ENCODE measurements around the gene SGMS1. TPM values are rescaled to one million over a fixed set of nuclear protein-coding genes. Genes with fewer than 3 reads are reported as not detected.

Gene SGMS1
- total RNA-seq, 4 donors from 2014 or later = 64.3 to 132 (median 87.0) TPM

DNA sequence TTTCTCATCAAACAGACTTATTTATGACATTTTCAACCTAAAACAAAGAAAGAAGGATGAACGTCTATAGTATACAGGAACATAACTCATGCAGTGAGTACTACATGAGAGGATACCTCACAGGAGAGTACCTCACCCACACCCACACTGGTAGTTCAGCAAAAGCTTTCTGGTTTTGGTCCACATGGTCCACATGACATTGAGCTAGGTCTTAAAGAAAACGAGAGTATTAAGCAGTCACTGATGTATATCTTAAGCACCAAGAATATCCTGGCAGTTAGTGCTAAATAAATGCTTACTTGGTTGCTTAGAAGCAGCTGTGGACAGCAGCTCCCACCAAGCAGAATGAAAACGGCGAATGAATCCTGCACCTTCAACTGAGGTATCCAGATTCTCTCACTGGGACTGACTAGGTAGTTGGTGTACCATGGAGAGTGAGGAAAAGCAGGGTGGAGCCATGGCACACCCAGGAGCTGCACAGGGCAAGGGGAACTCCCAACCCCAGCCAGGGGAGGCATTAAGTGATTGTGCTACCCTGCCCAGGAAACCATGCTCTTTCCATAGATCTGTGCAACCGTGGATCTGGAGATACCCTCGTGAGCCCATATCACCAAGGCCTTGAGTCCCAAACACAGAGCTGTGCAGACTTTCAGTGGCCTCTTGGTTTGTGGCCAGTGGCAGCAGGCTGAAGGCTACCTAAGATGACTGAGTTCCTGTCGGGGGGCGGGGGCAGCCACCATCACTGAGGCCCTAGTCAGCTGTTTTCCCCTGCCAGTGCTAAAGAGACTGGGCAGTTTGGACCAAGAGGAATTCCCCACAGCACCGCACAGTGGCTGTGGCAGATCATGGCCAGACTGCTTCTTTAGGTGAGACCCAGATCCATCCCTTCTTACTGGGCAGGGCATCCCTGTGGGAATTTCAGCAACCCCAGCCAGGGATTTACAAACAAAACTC is 143.4 kb downstream of the SGMS1 start:
- TF ChIP-seq, protein P1, sequence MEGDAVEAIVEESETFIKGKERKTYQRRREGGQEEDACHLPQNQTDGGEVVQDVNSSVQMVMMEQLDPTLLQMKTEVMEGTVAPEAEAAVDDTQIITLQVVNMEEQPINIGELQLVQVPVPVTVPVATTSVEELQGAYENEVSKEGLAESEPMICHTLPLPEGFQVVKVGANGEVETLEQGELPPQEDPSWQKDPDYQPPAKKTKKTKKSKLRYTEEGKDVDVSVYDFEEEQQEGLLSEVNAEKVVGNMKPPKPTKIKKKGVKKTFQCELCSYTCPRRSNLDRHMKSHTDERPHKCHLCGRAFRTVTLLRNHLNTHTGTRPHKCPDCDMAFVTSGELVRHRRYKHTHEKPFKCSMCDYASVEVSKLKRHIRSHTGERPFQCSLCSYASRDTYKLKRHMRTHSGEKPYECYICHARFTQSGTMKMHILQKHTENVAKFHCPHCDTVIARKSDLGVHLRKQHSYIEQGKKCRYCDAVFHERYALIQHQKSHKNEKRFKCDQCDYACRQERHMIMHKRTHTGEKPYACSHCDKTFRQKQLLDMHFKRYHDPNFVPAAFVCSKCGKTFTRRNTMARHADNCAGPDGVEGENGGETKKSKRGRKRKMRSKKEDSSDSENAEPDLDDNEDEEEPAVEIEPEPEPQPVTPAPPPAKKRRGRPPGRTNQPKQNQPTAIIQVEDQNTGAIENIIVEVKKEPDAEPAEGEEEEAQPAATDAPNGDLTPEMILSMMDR (IDR thresholded peaks at IDR 0.05) = no peak
- no peak for TF ChIP-seq EP300 (IDR thresholded peaks at IDR 0.05)
- Histone ChIP-seq H3K36me3 (no peaks in the 10 kb centered on the region), H3K27me3 (no peaks in the 10 kb centered on the region), H3K4me3 (no peak overlapping the region), H3K27ac (replicated peaks in 1 of 4) (no peak overlapping the region), H3K4me1 (no peaks in the 10 kb centered on the region), H3K9me3 (peaks cover 0 to 17% (median 6%) of the 10 kb centered on the region in 4 donors)
- WGBS = 78% methylated on average over 7 of the region's 9 CpGs
- DNase-seq (ENCODE audit: extremely low spot score) = no peak
- intact Hi-C loops (cut with DNase I) = no loop called here

DNA sequence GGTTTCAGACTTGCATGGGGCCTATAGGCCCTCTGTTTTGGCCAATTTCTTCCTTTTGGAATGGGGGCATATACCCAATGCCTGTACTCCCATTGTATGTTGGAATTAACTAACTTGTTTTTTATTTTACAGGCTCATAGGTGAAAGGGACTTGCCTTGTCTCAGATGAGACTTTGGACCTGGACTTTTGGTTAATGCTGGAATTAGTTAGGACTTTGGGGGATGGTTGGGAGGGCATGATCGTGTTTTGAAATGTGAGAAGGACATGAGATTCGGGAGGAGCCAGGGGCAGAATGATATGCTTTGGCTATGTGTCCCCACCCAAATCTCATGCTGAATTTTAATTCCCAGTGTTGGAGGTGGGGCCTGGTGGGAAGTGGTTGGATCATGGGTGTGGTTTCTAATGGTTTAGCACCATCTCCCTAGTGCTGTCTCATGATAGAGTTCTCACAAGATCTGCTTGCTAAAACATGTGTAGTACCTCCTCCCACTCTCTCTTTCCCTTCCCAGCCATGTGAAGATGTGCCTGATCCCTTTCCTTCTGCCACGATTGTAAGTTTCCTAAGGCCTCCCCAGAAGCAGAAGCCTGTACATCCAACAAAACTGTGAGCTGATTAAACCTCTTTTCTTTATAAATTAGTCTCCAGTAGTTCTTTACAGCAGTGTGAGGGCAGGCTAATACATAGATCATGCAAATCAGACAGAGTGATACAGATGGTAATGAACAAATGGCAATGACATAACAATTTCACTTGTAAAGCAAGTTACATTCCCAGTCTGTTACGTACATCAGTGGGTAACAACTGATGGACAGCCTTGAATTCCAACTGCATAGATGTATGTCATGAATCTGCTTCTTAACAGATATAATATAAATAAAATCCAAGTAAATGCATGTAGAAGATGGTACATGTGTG is 146.2 kb downstream of the SGMS1 start:
- intact Hi-C loops (cut with DNase I) = no loop called here
- no peak overlapping the region for H3K4me3 ChIP-seq
- WGBS = 95% methylated on average over 4 of the region's 4 CpGs
- no peak overlapping the region for H3K27ac ChIP-seq (replicated peaks in 1 of 4)
- no peaks in the 10 kb centered on the region for H3K9me3 ChIP-seq
- H3K4me1 ChIP-seq = peaks cover 0 to 8% (median 5%) of the 10 kb centered on the region in 4 donors
- no peak for DNase-seq (ENCODE audit: extremely low spot score)
- no peaks in the 10 kb centered on the region for H3K27me3 ChIP-seq
- TF ChIP-seq POLR2AphosphoS5 (IDR thresholded peaks at IDR 0.05) (no peak), EP300 (IDR thresholded peaks at IDR 0.05) (no peak), POLR2A (IDR thresholded peaks at IDR 0.05; ENCODE audit: low read depth) (no peak)
- TF ChIP-seq, protein P1 (IDR thresholded peaks at IDR 0.05) = no peak
- H3K36me3 ChIP-seq = no peaks in the 10 kb centered on the region

DNA sequence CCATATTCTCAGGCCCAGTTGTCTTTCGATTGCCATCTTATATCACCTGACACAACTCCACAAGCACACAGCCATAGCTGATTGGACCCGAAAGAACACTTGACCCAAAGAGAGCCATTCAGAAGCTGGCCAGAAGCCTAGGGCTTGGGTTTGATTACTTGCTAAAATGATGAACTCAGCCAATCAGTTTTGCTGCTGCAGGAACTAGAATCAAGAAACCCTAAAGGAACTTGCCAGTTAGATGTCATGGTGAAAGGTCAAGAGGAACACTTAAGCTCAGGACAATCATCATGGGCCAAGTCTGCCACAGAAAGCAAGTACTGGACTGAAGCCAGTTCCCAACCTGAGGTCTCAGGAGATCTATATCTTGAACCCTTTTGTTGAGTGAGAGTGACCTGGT is 150.0 kb downstream of the SGMS1 start:
- intact Hi-C loops (cut with DNase I) = no loop called here
- Histone ChIP-seq H3K27ac (replicated peaks in 1 of 4) (no peak overlapping the region), H3K4me3 (no peak overlapping the region), H3K27me3 (no peaks in the 10 kb centered on the region), H3K4me1 (peaks cover 20 to 30% (median 28%) of the 10 kb centered on the region in 4 donors), H3K9me3 (no peaks in the 10 kb centered on the region), H3K36me3 (no peaks in the 10 kb centered on the region)
- TF ChIP-seq POLR2A (IDR thresholded peaks at IDR 0.05; ENCODE audit: low read depth) (no peak), POLR2AphosphoS5 (IDR thresholded peaks at IDR 0.05) (no peak), EP300 (IDR thresholded peaks at IDR 0.05) (no peak)
- TF ChIP-seq, protein P1 (IDR thresholded peaks at IDR 0.05) = no peak
- DNase-seq (ENCODE audit: extremely low spot score) = no peak
- 100% methylated on average over 2 of the region's 2 CpGs for WGBS

DNA sequence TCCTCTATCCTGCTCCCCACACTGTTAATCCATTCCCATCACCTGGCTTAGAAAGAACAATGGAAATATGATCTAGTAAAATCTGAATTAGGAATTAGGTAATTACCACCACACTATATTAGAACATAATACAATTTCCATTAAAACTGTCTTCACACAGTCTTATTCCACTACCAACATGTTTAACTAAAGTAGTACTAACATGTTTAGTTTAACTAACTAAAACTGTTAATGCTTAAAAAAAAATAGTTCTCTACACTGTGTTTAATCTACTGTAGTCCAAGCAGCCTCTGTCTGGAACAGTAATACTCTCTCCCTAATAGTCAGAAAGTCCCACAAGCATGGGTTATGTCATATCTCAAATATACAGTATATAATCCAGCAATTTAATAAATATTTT is 150.8 kb downstream of the SGMS1 start:
- Histone ChIP-seq H3K9me3 (no peaks in the 10 kb centered on the region), H3K4me1 (peaks cover 21 to 33% (median 28%) of the 10 kb centered on the region in 4 donors), H3K27me3 (no peaks in the 10 kb centered on the region), H3K27ac (replicated peaks in 1 of 4) (no peak overlapping the region), H3K36me3 (no peaks in the 10 kb centered on the region), H3K4me3 (no peak overlapping the region)
- DNase-seq (ENCODE audit: extremely low spot score) = no peak
- TF ChIP-seq POLR2AphosphoS5 (IDR thresholded peaks at IDR 0.05) = no peak
- no peak for TF ChIP-seq POLR2A (IDR thresholded peaks at IDR 0.05; ENCODE audit: low read depth)
- TF ChIP-seq EP300 (IDR thresholded peaks at IDR 0.05) = no peak
- TF ChIP-seq, protein P1 (IDR thresholded peaks at IDR 0.05) = no peak
- intact Hi-C loops (cut with DNase I) = no loop called here
